ENCODE measurements around the gene MYL9. TPM values are rescaled to one million over a fixed set of nuclear protein-coding genes. Genes with fewer than 3 reads are reported as not detected.
"Not testable (repeated sequence)": the region's sequence is repeated elsewhere in the genome, so short reads cannot be mapped to it uniquely, and the experiment has no call there.

MYL9 gene
- total and polyA plus RNA-seq, 4 donors, result 0.98 to 27.0 (median 7.6) TPM

GRCh38 chr20:36555248-36555647 is 13.9 kb downstream of the MYL9 start (continued):
- TF ChIP-seq HNF4G (IDR thresholded peaks at IDR 0.05) (no peak), GABPA (IDR thresholded peaks at IDR 0.05 in 1 of 2, conservative IDR thresholded peaks at IDR 0.05 in 1 of 2) (no peak), RXRA (IDR thresholded peaks at IDR 0.05) (no peak), FOXA2 (IDR thresholded peaks at IDR 0.05) (no peak), TAF1 (conservative IDR thresholded peaks at IDR 0.05) (no peak), RAD21 (IDR thresholded peaks at IDR 0.05) (no peak), EGR1 (IDR thresholded peaks at IDR 0.05; ENCODE audit: low read depth in 2 of 2) (no peak)

GRCh38 chr20:36562724-36563123 is 21.4 kb downstream of the MYL9 start:
- WGBS, result 95% methylated on average over 2 of the region's 2 CpGs
- H3K27me3 ChIP-seq (ENCODE audit: control insufficient read depth in 4 of 4, insufficient read depth in 4 of 4, low read length in 3 of 4), result no peaks in the 10 kb centered on the region
- no peak for TF ChIP-seq ZBTB33 (IDR thresholded peaks at IDR 0.05)
- no peak for TF ChIP-seq RXRA (IDR thresholded peaks at IDR 0.05)
- TF ChIP-seq HNF4G (IDR thresholded peaks at IDR 0.05), result no peak
- TF ChIP-seq GABPA (IDR thresholded peaks at IDR 0.05 in 1 of 2, conservative IDR thresholded peaks at IDR 0.05 in 1 of 2), result no peak
- TF ChIP-seq, protein P1, sequence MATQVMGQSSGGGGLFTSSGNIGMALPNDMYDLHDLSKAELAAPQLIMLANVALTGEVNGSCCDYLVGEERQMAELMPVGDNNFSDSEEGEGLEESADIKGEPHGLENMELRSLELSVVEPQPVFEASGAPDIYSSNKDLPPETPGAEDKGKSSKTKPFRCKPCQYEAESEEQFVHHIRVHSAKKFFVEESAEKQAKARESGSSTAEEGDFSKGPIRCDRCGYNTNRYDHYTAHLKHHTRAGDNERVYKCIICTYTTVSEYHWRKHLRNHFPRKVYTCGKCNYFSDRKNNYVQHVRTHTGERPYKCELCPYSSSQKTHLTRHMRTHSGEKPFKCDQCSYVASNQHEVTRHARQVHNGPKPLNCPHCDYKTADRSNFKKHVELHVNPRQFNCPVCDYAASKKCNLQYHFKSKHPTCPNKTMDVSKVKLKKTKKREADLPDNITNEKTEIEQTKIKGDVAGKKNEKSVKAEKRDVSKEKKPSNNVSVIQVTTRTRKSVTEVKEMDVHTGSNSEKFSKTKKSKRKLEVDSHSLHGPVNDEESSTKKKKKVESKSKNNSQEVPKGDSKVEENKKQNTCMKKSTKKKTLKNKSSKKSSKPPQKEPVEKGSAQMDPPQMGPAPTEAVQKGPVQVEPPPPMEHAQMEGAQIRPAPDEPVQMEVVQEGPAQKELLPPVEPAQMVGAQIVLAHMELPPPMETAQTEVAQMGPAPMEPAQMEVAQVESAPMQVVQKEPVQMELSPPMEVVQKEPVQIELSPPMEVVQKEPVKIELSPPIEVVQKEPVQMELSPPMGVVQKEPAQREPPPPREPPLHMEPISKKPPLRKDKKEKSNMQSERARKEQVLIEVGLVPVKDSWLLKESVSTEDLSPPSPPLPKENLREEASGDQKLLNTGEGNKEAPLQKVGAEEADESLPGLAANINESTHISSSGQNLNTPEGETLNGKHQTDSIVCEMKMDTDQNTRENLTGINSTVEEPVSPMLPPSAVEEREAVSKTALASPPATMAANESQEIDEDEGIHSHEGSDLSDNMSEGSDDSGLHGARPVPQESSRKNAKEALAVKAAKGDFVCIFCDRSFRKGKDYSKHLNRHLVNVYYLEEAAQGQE (IDR thresholded peaks at IDR 0.05), result no peak
- TF ChIP-seq EGR1 (IDR thresholded peaks at IDR 0.05; ENCODE audit: low read depth in 2 of 2), result no peak
- TF ChIP-seq TAF1 (conservative IDR thresholded peaks at IDR 0.05), result no peak
- TF ChIP-seq JUND (IDR thresholded peaks at IDR 0.05), result no peak
- no peak for TF ChIP-seq NR2F2 (IDR thresholded peaks at IDR 0.05)
- TF ChIP-seq, protein P2, sequence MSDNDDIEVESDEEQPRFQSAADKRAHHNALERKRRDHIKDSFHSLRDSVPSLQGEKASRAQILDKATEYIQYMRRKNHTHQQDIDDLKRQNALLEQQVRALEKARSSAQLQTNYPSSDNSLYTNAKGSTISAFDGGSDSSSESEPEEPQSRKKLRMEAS (IDR thresholded peaks at IDR 0.05), result no peak
- H3K9ac ChIP-seq (ENCODE audit: low read depth in 1 of 2, low read length in 2 of 2), result no peak overlapping the region
- H3K9me3 ChIP-seq (ENCODE audit: control insufficient read depth in 4 of 4, low read length in 3 of 4), result no peaks in the 10 kb centered on the region
- no peaks in the 10 kb centered on the region for H3K36me3 ChIP-seq (ENCODE audit: control insufficient read depth in 4 of 4, insufficient read depth in 3 of 4, low read depth in 1 of 4, low read length in 3 of 4)
- H3K27ac ChIP-seq (ENCODE audit: low read depth in 1 of 2, low read length in 2 of 2), result no peak overlapping the region
- no peak for DNase-seq (ENCODE audit: low spot score)
- no peak overlapping the region for H3K4me3 ChIP-seq (ENCODE audit: low read depth in 1 of 3, low read length in 3 of 3)
- no peaks in the 10 kb centered on the region for H3K4me1 ChIP-seq (ENCODE audit: control insufficient read depth in 4 of 4, insufficient read depth in 4 of 4, low read length in 3 of 4)

GRCh38 chr20:36563374-36563773 is 22.1 kb downstream of the MYL9 start:
- no peak overlapping the region for H3K27ac ChIP-seq (ENCODE audit: low read depth in 1 of 2, low read length in 2 of 2)

DNA sequence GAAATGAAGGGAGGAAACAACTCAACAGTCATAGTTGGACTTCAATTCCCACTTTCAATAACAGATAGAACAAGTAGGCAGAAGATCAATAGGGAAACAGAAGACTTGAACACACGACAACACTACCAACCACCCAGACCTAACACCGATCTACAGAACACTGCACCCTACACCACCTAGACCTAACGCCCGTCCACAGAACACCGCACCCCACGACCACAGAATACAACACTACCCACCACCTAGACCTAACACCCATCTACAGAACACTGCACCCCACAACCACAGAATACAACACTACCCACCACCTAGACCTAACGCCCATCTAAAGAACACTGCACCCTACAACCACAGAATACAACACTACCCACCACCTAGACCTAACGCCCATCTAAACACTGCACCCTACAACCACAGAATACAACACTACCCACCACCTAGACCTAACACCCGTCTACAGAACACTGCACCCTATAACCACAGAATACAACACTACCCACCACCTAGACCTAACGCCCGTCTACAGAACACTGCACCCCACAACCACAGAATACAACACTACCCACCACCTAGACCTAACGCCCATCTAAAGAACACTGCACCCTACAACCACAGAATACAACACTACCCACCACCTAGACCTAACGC is 22.9 kb downstream of the MYL9 start:
- 93% methylated on average over 13 of the region's 13 CpGs for WGBS
- not testable (repeated sequence) for H3K27me3 ChIP-seq (ENCODE audit: control insufficient read depth in 4 of 4, insufficient read depth in 4 of 4, low read length in 3 of 4); H3K4me3 ChIP-seq (ENCODE audit: low read depth in 1 of 3, low read length in 3 of 3); H3K9ac ChIP-seq (ENCODE audit: low read depth in 1 of 2, low read length in 2 of 2); H3K36me3 ChIP-seq (ENCODE audit: control insufficient read depth in 4 of 4, insufficient read depth in 3 of 4, low read depth in 1 of 4, low read length in 3 of 4); H3K9me3 ChIP-seq (ENCODE audit: control insufficient read depth in 4 of 4, low read length in 3 of 4); DNase-seq (ENCODE audit: low spot score); H3K4me1 ChIP-seq (ENCODE audit: control insufficient read depth in 4 of 4, insufficient read depth in 4 of 4, low read length in 3 of 4); H3K27ac ChIP-seq (ENCODE audit: low read depth in 1 of 2, low read length in 2 of 2)

More at GRCh38 chr20:36563374-36563773, 22.1 kb downstream of the MYL9 start:
- no peaks in the 10 kb centered on the region for H3K27me3 ChIP-seq (ENCODE audit: control insufficient read depth in 4 of 4, insufficient read depth in 4 of 4, low read length in 3 of 4)
- no peaks in the 10 kb centered on the region for H3K4me1 ChIP-seq (ENCODE audit: control insufficient read depth in 4 of 4, insufficient read depth in 4 of 4, low read length in 3 of 4)
- H3K9ac ChIP-seq (ENCODE audit: low read depth in 1 of 2, low read length in 2 of 2), result no peak overlapping the region
- WGBS, result 95% methylated on average over 1 of the region's 1 CpG
- H3K36me3 ChIP-seq (ENCODE audit: control insufficient read depth in 4 of 4, insufficient read depth in 3 of 4, low read depth in 1 of 4, low read length in 3 of 4), result no peaks in the 10 kb centered on the region
- DNase-seq (ENCODE audit: low spot score), result no peak
- no peak for TF ChIP-seq NR2F2 (IDR thresholded peaks at IDR 0.05)
- TF ChIP-seq FOXA1 (IDR thresholded peaks at IDR 0.05), result no peak
- no peak for TF ChIP-seq FOXA2 (IDR thresholded peaks at IDR 0.05)
- TF ChIP-seq GABPA (IDR thresholded peaks at IDR 0.05 in 1 of 2, conservative IDR thresholded peaks at IDR 0.05 in 1 of 2), result no peak
- TF ChIP-seq TAF1 (conservative IDR thresholded peaks at IDR 0.05), result no peak
- TF ChIP-seq ZBTB33 (IDR thresholded peaks at IDR 0.05), result no peak
- no peak for TF ChIP-seq ATF3 (IDR thresholded peaks at IDR 0.05)
- H3K4me3 ChIP-seq (ENCODE audit: low read depth in 1 of 3, low read length in 3 of 3), result no peak overlapping the region
- H3K9me3 ChIP-seq (ENCODE audit: control insufficient read depth in 4 of 4, low read length in 3 of 4), result no peaks in the 10 kb centered on the region

Measured in liver (tissue), 9 donors.